K562 treated with DMSO at 1 percent for 48 hours (cell line): ENCODE results near the gene CDH3. TPM values are rescaled to one million over a fixed set of nuclear protein-coding genes. Genes with fewer than 3 reads are reported as not detected.

Source experiments
- total RNA-seq: library from RNA; unstranded; fragments of 300-600 nt; gene quantifications from 2 replicates; pipeline ENCODE4 v1.2.3, GENCODE V29; 2022; ENCODE audit warnings: low replicate concordance; ENCODE audit errors: extremely low read depth

CDH3 gene
- total RNA-seq, result not detected in 2 replicates

DNA sequence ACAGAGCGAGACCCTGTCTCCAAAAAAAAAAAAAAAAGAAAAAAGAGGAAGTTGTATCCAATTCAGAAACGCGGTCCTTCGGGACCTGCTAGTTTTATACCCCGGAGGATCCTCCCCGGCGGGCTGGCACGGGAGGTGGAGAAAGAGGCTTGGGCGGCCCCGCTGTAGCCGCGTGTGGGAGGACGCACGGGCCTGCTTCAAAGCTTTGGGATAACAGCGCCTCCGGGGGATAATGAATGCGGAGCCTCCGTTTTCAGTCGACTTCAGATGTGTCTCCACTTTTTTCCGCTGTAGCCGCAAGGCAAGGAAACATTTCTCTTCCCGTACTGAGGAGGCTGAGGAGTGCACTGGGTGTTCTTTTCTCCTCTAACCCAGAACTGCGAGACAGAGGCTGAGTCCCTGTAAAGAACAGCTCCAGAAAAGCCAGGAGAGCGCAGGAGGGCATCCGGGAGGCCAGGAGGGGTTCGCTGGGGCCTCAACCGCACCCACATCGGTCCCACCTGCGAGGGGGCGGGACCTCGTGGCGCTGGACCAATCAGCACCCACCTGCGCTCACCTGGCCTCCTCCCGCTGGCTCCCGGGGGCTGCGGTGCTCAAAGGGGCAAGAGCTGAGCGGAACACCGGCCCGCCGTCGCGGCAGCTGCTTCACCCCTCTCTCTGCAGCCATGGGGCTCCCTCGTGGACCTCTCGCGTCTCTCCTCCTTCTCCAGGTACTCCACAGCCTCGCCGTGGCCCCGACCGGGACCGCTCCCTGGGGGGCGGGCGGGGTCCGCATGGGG, at the start of gene CDH3:
Gene CDH3 (plus strand): TSS at position 596 of the 779 bp plus-strand sequence. CDS start 70 bp downstream, at position 666.

DNA sequence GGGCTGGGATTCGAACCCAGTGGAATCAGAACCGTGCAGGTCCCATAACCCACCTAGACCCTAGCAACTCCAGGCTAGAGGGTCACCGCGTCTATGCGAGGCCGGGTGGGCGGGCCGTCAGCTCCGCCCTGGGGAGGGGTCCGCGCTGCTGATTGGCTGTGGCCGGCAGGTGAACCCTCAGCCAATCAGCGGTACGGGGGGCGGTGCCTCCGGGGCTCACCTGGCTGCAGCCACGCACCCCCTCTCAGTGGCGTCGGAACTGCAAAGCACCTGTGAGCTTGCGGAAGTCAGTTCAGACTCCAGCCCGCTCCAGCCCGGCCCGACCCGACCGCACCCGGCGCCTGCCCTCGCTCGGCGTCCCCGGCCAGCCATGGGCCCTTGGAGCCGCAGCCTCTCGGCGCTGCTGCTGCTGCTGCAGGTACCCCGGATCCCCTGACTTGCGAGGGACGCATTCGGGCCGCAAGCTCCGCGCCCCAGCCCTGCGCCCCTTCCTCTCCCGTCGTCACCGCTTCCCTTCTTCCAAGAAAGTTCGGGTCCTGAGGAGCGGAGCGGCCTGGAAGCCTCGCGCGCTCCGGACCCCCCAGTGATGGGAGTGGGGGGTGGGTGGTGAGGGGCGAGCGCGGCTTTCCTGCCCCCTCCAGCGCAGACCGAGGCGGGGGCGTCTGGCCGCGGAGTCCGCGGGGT, 92.1 kb downstream of the CDH3 start, which contains the start of gene CDH1:
Gene CDH1 (plus strand): TSS at position 247 of the 684 bp plus-strand sequence. CDS start 124 bp downstream, at position 371.

Other genes with a start within 250 kb of the CDH3 start
- gene SMPD3, start 196.8 kb upstream of the CDH3 start, total RNA-seq, result not detected in 2 replicates
- gene ZFP90, start 106.0 kb upstream of the CDH3 start, total RNA-seq, result not detected in 2 replicates
- gene CDH1, start 92.0 kb downstream of the CDH3 start, total RNA-seq, result not detected in 2 replicates
- not detected in 2 replicates for gene TANGO6, start 198.2 kb downstream of the CDH3 start, total RNA-seq